Activated T-helper 1 cell treated with anti-CD3 and anti-CD28 coated beads, Interleukin-12 subunit alpha, Interleukin-12 subunit beta, Interleukin-2, Interleukin-4 antibody, amounts not matched to agents 30 ng/mL and 10 ng/mL and 1 ng/mL, durations not matched to agents 14 hours and 24 hours and 36 hours (primary cell): ENCODE data around the gene SLC15A3. TPM values are rescaled to one million over a fixed set of nuclear protein-coding genes. Genes with fewer than 3 reads are reported as not detected.

Experiments used
- DNase-seq: peaks from one replicate; pipeline ENCODE4 v3.0.0; 2021; ENCODE audit warnings: low spot score
- H3K27ac Mint-ChIP-seq: one replicate; pipeline ENCODE4 v1.8.0; 2021; ENCODE audit warnings: mild to moderate bottlenecking, mixed read lengths
- H3K27me3 Mint-ChIP-seq: one replicate; pipeline ENCODE4 v1.8.0; 2022; ENCODE audit warnings: mild to moderate bottlenecking, moderate library complexity, mixed read lengths; ENCODE audit not compliant: insufficient read depth
- H3K36me3 Mint-ChIP-seq: one replicate; pipeline ENCODE4 v1.8.0; 2021; ENCODE audit warnings: low read depth, mixed read lengths
- H3K4me1 Mint-ChIP-seq: one replicate; pipeline ENCODE4 v1.8.0; 2021; ENCODE audit warnings: low read depth, mixed read lengths
- H3K4me3 Mint-ChIP-seq: one replicate; pipeline ENCODE4 v1.8.0; 2021; ENCODE audit warnings: mild to moderate bottlenecking, moderate library complexity, mixed read lengths
- H3K9me3 Mint-ChIP-seq: one replicate; pipeline ENCODE4 v1.8.0; 2021; ENCODE audit warnings: mixed read lengths
- intact Hi-C: fragments of 100-400 bp; cut with micrococcal nuclease; formaldehyde crosslinking; loops from one replicate; pipeline ENCODE4 v1.15.1; 2024
- total RNA-seq: library from RNA; stranded (reverse); gene quantifications from 2 replicates; pipeline ENCODE4 v1.2.3, GENCODE V29; 2022

Gene SLC15A3
- total RNA-seq, 1 donor from 2014 or later: 2.0 TPM

DNA sequence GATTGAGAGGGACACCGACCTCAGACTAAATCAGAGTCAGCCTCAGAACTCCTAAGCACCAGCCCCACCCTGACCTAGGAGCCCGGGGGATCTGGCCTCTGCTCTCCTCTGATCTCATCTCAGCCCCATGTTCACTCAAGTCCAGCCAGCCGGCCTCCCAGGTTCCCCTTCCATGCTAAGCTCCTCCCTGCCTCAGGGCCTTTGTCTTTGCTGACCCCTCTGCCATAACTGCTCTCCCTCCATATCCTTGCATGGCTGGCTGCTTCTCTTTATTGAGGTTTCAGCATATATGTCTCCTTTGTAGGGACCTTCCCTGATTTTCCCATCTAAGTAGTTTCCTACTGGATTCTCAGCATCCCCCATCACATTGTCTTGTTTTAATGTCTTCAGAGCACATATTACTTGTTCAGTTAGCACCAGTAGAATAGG is 780 bp upstream of the SLC15A3 start:
- no peaks in the 10 kb centered on the region for H3K36me3 Mint-ChIP-seq
- no peak overlapping the region for H3K27ac Mint-ChIP-seq
- peaks cover 15% of the 10 kb centered on the region for H3K4me1 Mint-ChIP-seq
- H3K27me3 Mint-ChIP-seq: peaks cover 31% of the 10 kb centered on the region
- no peak overlapping the region for H3K4me3 Mint-ChIP-seq
- intact Hi-C loops: loop anchor here (2.0 kb wide), 1 partner anchor 38 kb away; the partner anchor contains the start of gene TMEM109
- DNase-seq: no peak
- no peaks in the 10 kb centered on the region for H3K9me3 Mint-ChIP-seq

DNA sequence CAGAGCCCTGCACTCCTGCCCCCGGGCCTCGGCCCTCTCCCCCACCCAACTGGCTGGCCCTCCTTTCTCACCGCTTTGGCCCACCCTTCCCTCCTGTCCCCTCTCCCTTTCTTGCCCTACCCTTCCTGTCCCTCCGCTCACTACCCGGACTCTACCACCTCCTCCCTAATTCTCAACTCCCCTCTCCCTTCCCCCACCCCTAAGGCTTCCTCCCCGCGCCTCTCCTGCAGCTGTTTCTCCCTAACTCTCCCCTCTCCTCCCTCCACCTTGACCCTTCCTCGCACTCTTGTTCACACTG is 421 bp downstream of the SLC15A3 start:
- H3K36me3 Mint-ChIP-seq: no peaks in the 10 kb centered on the region
- H3K4me3 Mint-ChIP-seq: peak overlapping the region; percentile 78
- peaks cover 15% of the 10 kb centered on the region for H3K4me1 Mint-ChIP-seq
- peak overlapping the region; percentile 48 for H3K27ac Mint-ChIP-seq
- peaks cover 31% of the 10 kb centered on the region for H3K27me3 Mint-ChIP-seq
- DNase-seq: no peak
- intact Hi-C loops: no loop called here
- no peaks in the 10 kb centered on the region for H3K9me3 Mint-ChIP-seq

DNA sequence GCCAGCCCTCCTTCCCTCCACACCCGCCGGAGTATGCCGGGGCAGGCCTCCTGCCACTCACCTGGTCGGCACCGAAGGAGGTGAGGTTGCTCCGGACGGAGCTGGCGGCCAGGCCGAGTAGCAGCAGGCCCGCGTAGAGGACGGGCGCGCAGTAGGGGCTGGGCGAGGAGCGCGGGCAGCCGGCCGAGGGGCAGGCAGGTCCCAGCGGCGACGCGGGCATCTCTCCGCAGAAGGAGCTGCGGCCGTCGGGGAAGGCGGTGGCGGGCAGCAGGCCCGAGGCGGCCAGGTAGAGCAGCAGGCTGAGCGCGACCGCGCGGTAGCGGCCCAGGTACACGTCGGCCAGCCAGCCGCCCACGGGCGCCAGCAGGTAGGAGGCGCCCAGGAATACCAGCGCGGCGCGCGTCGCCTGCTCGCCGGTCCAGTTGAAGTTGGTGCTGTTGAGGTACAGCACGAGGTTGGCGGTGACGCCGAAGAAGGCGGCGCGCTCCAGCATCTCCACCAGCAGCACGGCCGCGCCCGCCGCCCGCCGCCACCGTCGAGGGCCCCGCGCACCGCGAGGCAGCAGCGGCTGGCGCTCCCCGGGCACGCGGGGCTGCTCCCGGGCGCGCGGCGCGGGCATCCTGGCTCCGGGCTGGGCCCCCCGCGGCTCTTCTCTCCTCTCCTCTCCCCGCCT is 907 bp downstream of the SLC15A3 start:
- Mint-ChIP-seq H3K27me3 (peaks cover 34% of the 10 kb centered on the region), H3K9me3 (no peaks in the 10 kb centered on the region), H3K36me3 (no peaks in the 10 kb centered on the region), H3K27ac (no peak overlapping the region), H3K4me3 (peak overlapping the region; percentile 78), H3K4me1 (peaks cover 15% of the 10 kb centered on the region)
- DNase-seq: no peak
- intact Hi-C loops: no loop called here

DNA sequence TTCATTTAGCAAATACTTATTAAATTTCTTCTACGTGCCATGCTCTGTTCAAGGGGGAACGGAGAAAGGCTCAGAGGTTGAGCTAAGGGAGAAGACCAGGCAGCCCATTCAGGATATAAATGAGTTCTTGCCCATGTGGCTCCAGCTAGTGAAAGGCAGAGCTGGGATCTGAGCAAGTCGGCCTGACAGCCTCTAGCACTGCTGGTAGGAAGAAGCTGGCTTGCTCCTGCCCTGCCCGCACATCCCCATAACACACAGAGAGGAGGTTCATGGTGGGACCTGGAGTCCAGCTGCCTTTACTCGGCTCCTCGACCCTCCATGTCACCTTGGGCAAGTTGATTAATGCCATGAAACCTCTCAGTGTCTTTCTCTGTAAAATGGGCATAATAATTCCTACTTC is 2.0 kb downstream of the SLC15A3 start:
- DNase-seq: no peak
- Mint-ChIP-seq H3K27me3 (peaks cover 34% of the 10 kb centered on the region), H3K27ac (no peak overlapping the region), H3K36me3 (no peaks in the 10 kb centered on the region), H3K4me1 (peaks cover 15% of the 10 kb centered on the region), H3K4me3 (peak overlapping the region; percentile 22), H3K9me3 (no peaks in the 10 kb centered on the region)
- intact Hi-C loops: no loop called here

DNA sequence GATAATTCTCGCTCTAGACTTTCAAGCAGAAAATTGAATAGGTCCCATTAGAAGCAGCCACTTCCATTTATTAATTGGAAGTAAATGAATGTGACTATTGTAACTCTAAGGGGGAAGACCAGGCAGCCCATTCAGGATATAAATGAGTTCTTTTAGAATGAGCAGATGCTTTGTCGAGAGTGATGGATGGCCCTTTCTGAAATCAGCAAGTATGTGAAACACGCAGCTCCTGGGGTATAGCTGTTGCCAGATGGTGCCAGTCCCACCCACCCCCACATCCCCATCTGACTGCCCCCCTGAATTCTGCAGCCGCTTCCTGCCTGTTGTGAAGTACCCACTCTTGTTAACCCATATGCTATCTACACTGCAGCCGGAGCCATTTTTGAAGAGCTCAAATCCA is 3.7 kb downstream of the SLC15A3 start:
- Mint-ChIP-seq H3K27me3 (peaks cover 30% of the 10 kb centered on the region), H3K4me3 (no peak overlapping the region), H3K36me3 (no peaks in the 10 kb centered on the region), H3K27ac (no peak overlapping the region), H3K4me1 (peaks cover 15% of the 10 kb centered on the region), H3K9me3 (no peaks in the 10 kb centered on the region)
- DNase-seq: no peak
- intact Hi-C loops: no loop called here

DNA sequence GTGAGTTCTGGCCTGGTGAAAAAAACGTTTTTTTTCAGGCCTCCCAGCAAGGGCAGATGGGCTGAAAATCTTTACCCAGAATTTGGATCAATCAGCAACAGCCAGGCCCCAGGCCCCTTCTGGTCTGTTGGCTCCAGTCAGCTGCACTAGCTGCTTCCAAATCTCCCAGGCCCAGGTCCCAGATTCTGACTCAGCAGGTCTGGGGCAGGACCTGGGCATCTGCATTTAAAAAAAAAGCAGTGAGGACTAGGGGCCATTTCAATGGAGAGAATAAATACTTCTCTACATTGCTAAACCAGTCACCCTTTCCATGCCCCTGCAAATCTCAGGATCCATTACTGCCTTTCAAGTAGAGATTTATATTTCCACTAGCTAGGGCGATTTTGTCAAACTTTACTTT is 4.3 kb downstream of the SLC15A3 start:
- Mint-ChIP-seq H3K36me3 (no peaks in the 10 kb centered on the region), H3K4me1 (peaks cover 11% of the 10 kb centered on the region), H3K9me3 (no peaks in the 10 kb centered on the region), H3K27me3 (peaks cover 26% of the 10 kb centered on the region), H3K4me3 (no peak overlapping the region), H3K27ac (no peak overlapping the region)
- intact Hi-C loops: no loop called here
- DNase-seq: no peak

DNA sequence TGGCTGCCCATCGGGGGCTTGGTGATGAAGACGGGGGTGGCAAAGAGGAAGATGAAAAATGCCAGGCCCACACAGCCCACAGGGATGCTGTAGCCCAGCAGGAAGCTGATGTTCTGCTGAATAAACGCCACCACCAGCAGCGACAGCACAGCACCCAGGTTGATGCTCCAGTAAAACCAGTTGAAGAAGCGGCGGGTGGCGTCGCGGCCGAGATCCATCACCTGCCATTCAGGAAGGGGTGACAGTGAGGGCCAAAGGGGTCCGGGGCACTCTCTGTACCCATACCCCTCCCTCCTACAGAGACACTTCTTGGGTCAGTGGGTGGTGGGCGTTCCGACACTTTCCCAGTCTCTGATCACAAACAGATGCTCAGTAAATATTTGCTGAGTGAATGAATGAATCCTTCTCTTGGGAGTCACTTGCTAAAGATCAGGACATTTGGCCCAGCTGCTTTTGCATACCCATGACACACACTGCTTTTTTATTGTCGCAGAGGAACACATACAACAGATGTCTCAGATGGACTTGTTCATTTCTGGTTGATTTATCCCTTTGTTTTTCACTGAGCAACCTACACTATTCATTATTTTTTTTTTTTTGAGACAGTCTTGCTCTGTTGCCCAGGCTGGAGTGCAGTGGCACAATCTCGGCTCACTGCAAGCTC is 5.2 kb downstream of the SLC15A3 start:
- Mint-ChIP-seq H3K4me3 (no peak overlapping the region), H3K4me1 (peaks cover 2% of the 10 kb centered on the region), H3K27ac (no peak overlapping the region), H3K27me3 (peaks cover 18% of the 10 kb centered on the region), H3K36me3 (no peaks in the 10 kb centered on the region), H3K9me3 (no peaks in the 10 kb centered on the region)
- intact Hi-C loops: no loop called here
- no peak for DNase-seq

DNA sequence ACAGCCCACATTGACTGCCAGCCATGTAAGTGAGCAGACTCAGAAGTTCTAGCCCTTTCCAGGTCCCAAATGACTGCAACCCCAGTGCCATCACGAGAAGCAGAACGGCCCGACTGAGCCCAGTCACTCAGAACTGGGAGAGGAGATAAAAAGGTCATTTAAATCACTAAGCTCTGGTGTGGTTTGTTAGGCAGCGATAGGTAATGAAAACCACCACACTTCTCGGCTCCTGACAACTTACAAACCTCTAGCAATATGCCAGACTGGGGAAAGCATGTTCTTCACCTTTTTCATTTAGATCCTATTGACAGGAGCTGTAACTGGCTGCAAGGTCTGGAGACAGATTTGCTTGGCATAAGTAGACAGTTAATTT is 6.7 kb downstream of the SLC15A3 start:
- H3K27ac Mint-ChIP-seq: no peak overlapping the region
- H3K27me3 Mint-ChIP-seq: peaks cover 13% of the 10 kb centered on the region
- no peak overlapping the region for H3K4me3 Mint-ChIP-seq
- H3K9me3 Mint-ChIP-seq: no peaks in the 10 kb centered on the region
- H3K4me1 Mint-ChIP-seq: peaks cover 2% of the 10 kb centered on the region
- H3K36me3 Mint-ChIP-seq: no peaks in the 10 kb centered on the region
- intact Hi-C loops: no loop called here
- no peak for DNase-seq

DNA sequence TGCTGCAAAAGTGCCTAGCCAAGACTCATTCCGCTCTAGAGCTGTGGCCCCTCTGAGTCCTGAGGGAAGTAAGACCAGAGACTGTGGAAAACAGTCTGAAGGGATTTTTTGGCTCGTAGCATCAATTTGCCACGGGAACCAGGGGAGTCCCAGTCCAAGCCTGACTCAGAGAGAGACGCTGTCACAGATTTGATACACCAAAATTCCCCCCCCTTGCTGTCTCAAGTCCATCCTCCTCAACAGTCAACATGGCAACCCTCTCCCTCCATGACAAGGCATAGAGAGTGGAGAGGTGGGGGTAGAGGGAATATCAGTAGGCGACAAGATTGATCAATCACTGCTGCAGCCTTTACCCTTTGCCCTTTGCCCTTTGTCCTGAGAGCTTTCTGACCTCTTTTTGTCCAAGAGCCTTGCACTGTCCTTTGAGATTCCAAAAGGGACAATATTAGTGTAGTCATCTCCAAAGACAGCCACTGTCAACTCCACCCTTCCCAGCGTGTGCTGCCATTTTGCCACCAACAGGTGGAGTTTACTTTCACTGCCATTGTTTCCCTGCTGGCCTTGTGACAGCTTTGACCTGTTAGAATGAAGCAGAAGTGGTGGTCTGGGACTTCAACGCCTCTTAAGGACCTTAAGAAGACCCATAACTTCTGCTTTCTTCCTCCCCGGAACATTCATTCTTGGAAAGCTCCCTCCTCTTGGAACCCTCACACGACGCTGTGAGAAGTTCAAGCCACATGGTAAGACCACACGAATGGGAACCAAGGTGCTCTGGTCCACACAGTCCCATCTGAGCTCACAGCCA is 7.3 kb downstream of the SLC15A3 start:
- Mint-ChIP-seq H3K36me3 (no peaks in the 10 kb centered on the region), H3K27ac (no peak overlapping the region), H3K4me1 (peaks cover 7% of the 10 kb centered on the region), H3K4me3 (no peak overlapping the region), H3K9me3 (no peaks in the 10 kb centered on the region), H3K27me3 (peaks cover 10% of the 10 kb centered on the region)
- intact Hi-C loops: no loop called here
- no peak for DNase-seq

DNA sequence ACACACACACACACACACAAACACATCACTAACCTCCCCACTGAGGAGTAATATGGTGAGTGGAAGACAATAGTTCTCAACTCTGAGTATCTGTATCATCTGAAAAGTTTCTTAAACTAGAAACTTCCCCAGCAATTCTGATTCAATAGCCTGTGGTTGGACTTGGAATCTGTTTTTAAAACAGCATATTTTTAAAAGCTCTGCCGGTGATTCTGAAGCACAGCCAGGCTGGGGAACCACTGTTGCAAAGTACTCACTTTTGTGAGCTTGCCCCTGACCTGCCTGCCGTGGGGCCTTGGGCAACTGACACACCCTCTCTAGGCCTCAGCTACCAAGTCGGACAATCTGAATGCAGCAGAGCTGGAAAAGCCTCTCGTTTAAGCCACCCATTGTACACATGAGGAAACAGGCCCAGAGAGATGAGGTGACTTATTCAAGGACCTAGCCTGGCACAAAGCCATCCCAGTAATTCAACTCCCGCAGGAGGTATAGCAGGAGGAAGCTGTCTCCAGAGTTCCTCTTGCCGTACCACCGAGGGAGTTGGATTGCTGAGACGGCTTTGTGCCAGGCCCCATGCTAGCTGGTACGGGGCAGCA is 8.9 kb downstream of the SLC15A3 start:
- H3K9me3 Mint-ChIP-seq: no peaks in the 10 kb centered on the region
- intact Hi-C loops: no loop called here

DNA sequence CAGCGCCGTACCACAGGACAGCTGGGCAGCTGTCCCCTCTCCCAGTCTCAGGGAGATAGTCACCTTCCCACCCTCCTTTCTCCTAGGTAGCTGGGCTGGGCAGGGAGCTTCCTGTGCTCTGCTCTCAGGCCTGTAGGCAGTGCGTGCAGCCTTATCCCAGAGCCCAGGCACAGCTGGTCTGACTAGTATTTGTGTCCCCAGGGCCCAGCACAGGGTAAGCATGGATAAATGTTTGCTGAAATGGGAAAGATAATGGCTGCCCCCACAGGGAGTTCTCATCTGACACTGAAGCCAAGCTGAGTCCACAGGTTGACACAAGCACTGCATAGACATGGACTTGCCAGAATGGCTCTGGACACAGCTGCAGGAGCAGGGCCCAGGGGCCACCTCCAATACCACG is 9.8 kb downstream of the SLC15A3 start:
- intact Hi-C loops: no loop called here
- H3K4me3 Mint-ChIP-seq: no peak overlapping the region
- H3K4me1 Mint-ChIP-seq: peaks cover 7% of the 10 kb centered on the region
- H3K36me3 Mint-ChIP-seq: no peaks in the 10 kb centered on the region
- H3K9me3 Mint-ChIP-seq: no peaks in the 10 kb centered on the region
- no peak for DNase-seq
- H3K27ac Mint-ChIP-seq: no peak overlapping the region
- peaks cover 6% of the 10 kb centered on the region for H3K27me3 Mint-ChIP-seq

More for the DNA sequence above, 8.9 kb downstream of the SLC15A3 start:
- Mint-ChIP-seq H3K27ac (no peak overlapping the region), H3K4me1 (peaks cover 7% of the 10 kb centered on the region), H3K36me3 (no peaks in the 10 kb centered on the region), H3K4me3 (no peak overlapping the region), H3K27me3 (peaks cover 6% of the 10 kb centered on the region)
- DNase-seq: no peak

DNA sequence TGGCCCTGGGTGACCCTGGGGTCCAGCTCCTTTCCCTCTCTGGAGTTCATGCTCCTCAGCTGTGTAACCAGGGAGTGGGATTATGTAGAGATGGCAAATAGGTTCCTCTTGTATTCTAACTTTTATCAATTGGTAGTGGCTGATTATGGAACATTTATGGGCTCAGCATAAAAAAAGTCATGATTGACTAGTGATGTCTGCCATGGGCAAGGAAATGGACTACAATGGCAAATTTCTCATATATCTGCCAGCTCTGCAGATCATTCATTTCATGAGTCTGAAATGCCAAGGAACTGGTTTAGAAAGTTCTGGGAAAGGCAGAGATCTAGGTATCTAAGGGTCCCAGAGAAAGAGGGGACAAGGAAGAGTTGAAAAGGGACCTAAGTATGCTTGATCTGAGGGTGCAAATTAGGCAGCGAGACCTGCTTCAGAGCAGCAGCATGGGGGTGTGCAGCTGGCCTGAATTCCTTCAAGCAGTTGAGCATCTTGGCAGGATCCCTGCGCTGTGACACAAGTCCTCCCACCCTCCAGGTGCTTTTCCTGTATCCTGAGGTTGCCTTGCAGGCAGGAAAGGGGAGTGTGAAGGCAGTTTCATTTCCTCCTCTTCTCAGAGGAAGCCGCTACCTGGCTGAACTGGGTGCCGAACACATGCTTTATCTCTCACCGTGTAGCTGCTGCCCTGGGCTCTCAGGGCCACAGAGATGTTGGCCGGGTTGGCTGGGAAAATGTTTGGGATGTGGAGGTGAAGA is 10.4 kb downstream of the SLC15A3 start:
- intact Hi-C loops: no loop called here
- Mint-ChIP-seq H3K36me3 (no peaks in the 10 kb centered on the region), H3K4me3 (no peak overlapping the region), H3K27me3 (peaks cover 6% of the 10 kb centered on the region), H3K9me3 (no peaks in the 10 kb centered on the region), H3K27ac (no peak overlapping the region), H3K4me1 (peaks cover 7% of the 10 kb centered on the region)
- DNase-seq: no peak
